ENCODE measurements around the gene HOXA7. TPM values are rescaled to one million over a fixed set of nuclear protein-coding genes. Genes with fewer than 3 reads are reported as not detected.
A peak's percentile ranks its signal among the peaks of the same experiment; 100 is the strongest.

Gene HOXA7
- total RNA-seq, 1 donor from 2014 or later = not detected

DNA sequence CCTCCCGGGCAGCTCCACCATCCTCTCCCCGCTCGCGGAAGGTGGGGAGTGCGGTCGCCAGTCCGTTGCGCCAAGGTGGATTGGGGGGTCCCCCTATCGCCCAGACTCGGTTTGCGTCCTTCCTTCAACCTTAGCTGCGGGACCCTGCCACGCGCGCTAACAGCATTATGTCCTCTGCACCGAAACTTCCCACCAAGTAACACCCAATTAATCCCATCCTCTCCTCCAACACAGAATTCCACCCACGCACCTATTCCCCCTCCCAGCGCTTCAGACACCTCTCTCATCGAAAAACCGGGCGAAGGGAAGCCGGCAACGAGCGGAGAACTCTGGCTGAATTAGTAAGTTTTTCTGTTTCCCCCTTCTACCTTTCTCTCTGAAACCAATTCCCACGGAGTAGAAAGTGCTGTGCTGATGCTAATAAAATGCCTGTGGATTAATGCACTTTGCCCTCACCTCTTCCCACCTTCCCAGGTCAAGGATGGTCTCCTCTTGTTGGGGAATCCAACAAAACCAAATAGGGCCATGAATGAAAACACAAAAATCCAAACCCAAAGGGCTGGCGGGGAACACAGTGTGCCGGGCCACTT, 5.0 kb downstream of the HOXA7 start:
- Mint-ChIP-seq H3K4me1 (peaks cover 10% of the 10 kb centered on the region), H3K4me3 (peak overlapping the region; percentile 78), H3K36me3 (peaks cover 2% of the 10 kb centered on the region), H3K27ac (no peak overlapping the region), H3K9me3 (peaks cover 20% of the 10 kb centered on the region), H3K27me3 (ENCODE audit: insufficient read depth, low read depth) (peaks cover 94% of the 10 kb centered on the region)
- peaks cover 72% of the 10 kb centered on the region for H4K20me1 ChIP-seq (ENCODE audit: low read depth)
- no peak overlapping the region for H2AFZ ChIP-seq (replicated peaks)
- peak overlapping the region; percentile 32 for H3K4me3 ChIP-seq
- no peaks in the 10 kb centered on the region for H3K4me1 ChIP-seq
- DNase-seq (ENCODE audit: low spot score) = no peak
- H3K9me3 ChIP-seq (ENCODE audit: low read depth) = no peaks in the 10 kb centered on the region
- peaks cover 100% of the 10 kb centered on the region for H3K27me3 ChIP-seq
- H3K36me3 ChIP-seq = no peaks in the 10 kb centered on the region
- H3K27ac ChIP-seq = no peak overlapping the region
- peak overlapping the region; percentile 66 for H3K4me2 ChIP-seq
- H3F3A ChIP-seq (ENCODE audit: low read depth) = no peaks in the 10 kb centered on the region
- no peaks in the 10 kb centered on the region for H3K79me2 ChIP-seq (ENCODE audit: low read depth)
- peak; percentile 81 for TF ChIP-seq EZH2 (IDR thresholded peaks at IDR 0.05)
- peak; percentile 2 for TF ChIP-seq EZH2phosphoT487 (IDR thresholded peaks at IDR 0.05)
- TF ChIP-seq CTCF (IDR thresholded peaks at IDR 0.05) = no peak
- H3K9ac ChIP-seq = no peak overlapping the region

GRCh38 chr7:27150568-27151340, 5.7 kb downstream of the HOXA7 start:
- Histone ChIP-seq H3K27me3 (peaks cover 100% of the 10 kb centered on the region), H3K9me3 (ENCODE audit: low read depth) (no peaks in the 10 kb centered on the region), H3K79me2 (ENCODE audit: low read depth) (no peaks in the 10 kb centered on the region), H4K20me1 (ENCODE audit: low read depth) (peaks cover 72% of the 10 kb centered on the region), H3F3A (ENCODE audit: low read depth) (no peaks in the 10 kb centered on the region), H3K36me3 (no peaks in the 10 kb centered on the region), H3K9ac (no peak overlapping the region), H3K4me1 (no peaks in the 10 kb centered on the region), H3K27ac (no peak overlapping the region), H3K4me3 (peak overlapping the region; percentile 32), H3K4me2 (peak overlapping the region; percentile 66), H2AFZ (replicated peaks) (no peak overlapping the region)
- Mint-ChIP-seq H3K9me3 (peaks cover 24% of the 10 kb centered on the region), H3K4me1 (peaks cover 8% of the 10 kb centered on the region), H3K4me3 (peak overlapping the region; percentile 78), H3K27me3 (ENCODE audit: insufficient read depth, low read depth) (peaks cover 95% of the 10 kb centered on the region), H3K36me3 (peaks cover 2% of the 10 kb centered on the region), H3K27ac (no peak overlapping the region)
- TF ChIP-seq EZH2phosphoT487 (IDR thresholded peaks at IDR 0.05) (peak; percentile 75), EZH2 (IDR thresholded peaks at IDR 0.05) (peak; percentile 99), CTCF (IDR thresholded peaks at IDR 0.05) (peak; percentile 82)
- DNase-seq (ENCODE audit: low spot score) = peak; percentile 91

- H3K27ac Mint-ChIP-seq = no peak overlapping the region
Observed at GRCh38 chr7:27149842-27150567, 6.5 kb downstream of the HOXA7 start.

More at GRCh38 chr7:27149842-27150567, 6.5 kb downstream of the HOXA7 start:
- Histone ChIP-seq H3K27me3 (peaks cover 100% of the 10 kb centered on the region), H3F3A (ENCODE audit: low read depth) (no peaks in the 10 kb centered on the region), H3K4me1 (no peaks in the 10 kb centered on the region), H4K20me1 (ENCODE audit: low read depth) (peaks cover 74% of the 10 kb centered on the region), H3K27ac (no peak overlapping the region), H3K36me3 (no peaks in the 10 kb centered on the region), H2AFZ (replicated peaks) (no peak overlapping the region), H3K4me2 (no peak overlapping the region), H3K9ac (no peak overlapping the region), H3K4me3 (peak overlapping the region; percentile 32), H3K79me2 (ENCODE audit: low read depth) (no peaks in the 10 kb centered on the region), H3K9me3 (ENCODE audit: low read depth) (no peaks in the 10 kb centered on the region)
- Mint-ChIP-seq H3K4me1 (peaks cover 5% of the 10 kb centered on the region), H3K9me3 (peaks cover 28% of the 10 kb centered on the region), H3K4me3 (no peak overlapping the region), H3K27me3 (ENCODE audit: insufficient read depth, low read depth) (peaks cover 95% of the 10 kb centered on the region), H3K36me3 (peaks cover 2% of the 10 kb centered on the region)
- TF ChIP-seq EZH2phosphoT487 (IDR thresholded peaks at IDR 0.05) = no peak
- no peak for TF ChIP-seq CTCF (IDR thresholded peaks at IDR 0.05)
- no peak for TF ChIP-seq EZH2 (IDR thresholded peaks at IDR 0.05)
- no peak for DNase-seq (ENCODE audit: low spot score)

All from neural progenitor cell (in vitro differentiated cells).